Ovary (tissue), 9 donors: Measurements from ENCODE around the gene NEDD1. TPM values are rescaled to one million over a fixed set of nuclear protein-coding genes. Genes with fewer than 3 reads are reported as not detected.

Experiments
- DNase-seq, 5 donors: peaks; one replicate each; pipeline ENCODE4 v3.0.0-alpha.2; 2019 to 2020
- H3K27ac ChIP-seq, 2 donors: fragments of 200-600 bp; one replicate each; pipeline versions ENCODE4 v1.5.1 to v1.8.0; 2019 to 2022
- H3K27me3 ChIP-seq: fragments of 200-600 bp; one replicate; pipeline ENCODE4 v1.8.0; 2022
- H3K36me3 ChIP-seq: fragments of 200-600 bp; sonication (generic); one replicate; pipeline ENCODE4 v1.5.1; 2019
- H3K4me1 ChIP-seq: one replicate; pipeline ENCODE4 v1.8.1; 2013; ENCODE audit warnings: mild to moderate bottlenecking, moderate library complexity; ENCODE audit not compliant: insufficient read depth
- H3K4me3 ChIP-seq: fragments of 200-600 bp; sonication (generic); one replicate; pipeline ENCODE4 v1.5.1; 2017
- H3K9me3 ChIP-seq, 2 donors: fragments of 200-600 bp in 1 of 2; sonication (generic) in 1 of 2; one replicate each; pipeline versions ENCODE4 v1.5.1 to v1.8.1; 2013 to 2019; ENCODE audit warnings: mild to moderate bottlenecking in 1 of 2, moderate library complexity in 1 of 2
- CTCF ChIP-seq, 3 donors: fragments of 450-650 bp in 2 of 3; fragments of 200-600 bp in 1 of 3; IDR thresholded peaks; one replicate each; pipeline versions ENCODE4 v1.5.1 to v1.8.0; 2016 to 2022; ENCODE audit warnings: antibody characterized with exemption in 3 of 3, mild to moderate bottlenecking in 1 of 3
- EP300 ChIP-seq: sonication (generic); formaldehyde crosslinking; IDR thresholded peaks from one replicate; pipeline ENCODE4 v1.6.1; 2017; ENCODE audit warnings: antibody characterized with exemption
- POLR2A ChIP-seq: fragments of 450-650 bp; IDR thresholded peaks from one replicate; pipeline ENCODE4 v1.6.1; 2017; ENCODE audit warnings: antibody characterized with exemption, mild to moderate bottlenecking, moderate library complexity
- WGBS, 3 donors: extraction: QIAGEN DNeasy Blood & Tissue Kit in 1 of 3; methylation state at CpG; one replicate each; pipeline versions ENCODE4 v1.1.5 to v1.1.7; 2013 to 2017; 5-methylcytosine and 5-hydroxymethylcytosine counted together
- intact Hi-C, 4 donors: fragments of 100-400 bp; cut with DNase I; formaldehyde crosslinking; loops; one replicate each; pipeline versions ENCODE4 v1.11.0 to v1.15.1; 2022 to 2023
- polyA plus RNA-seq, 2 donors: library from polyadenylated mRNA; stranded (reverse); fragments of 200-250 nt in 1 of 2; fragments of 350-450 nt in 1 of 2; fragmentation: Illumina TruSeq in 1 of 2; extraction: RNeasy Lipid Tissue Mini Kit (QIAGEN cat#74804) in 1 of 2; gene quantifications; one replicate each; pipeline ENCODE4 v1.2.3, GENCODE V29; 2013 to 2014
- total RNA-seq, 7 donors: library from RNA; depleted of rRNA in 2 of 7; stranded (reverse); fragments of >200 nt in 2 of 7; fragmentation: NEBNext Ultra II Directional in 3 of 7; extraction: Animal tissue kit (Norgen Biotek cat#: 25700) in 3 of 7; gene quantifications; one replicate each; pipeline versions ENCODE4 v1.1.0 to v1.2.4, GENCODE V29; 2016 to 2023
- donor health status: DM: no; HTN: no; CAD: no; lungs with moderate emphysema.
- donor health status: DM: no; HTN: no; CAD: no.
- donor health status: Bipolar disorder and iron deficiency.
- donor health status: DM: yes; HTN: yes; CAD: no.
- donor health status: DM: no; HTN: no; CAD: no.
- donor health status: DM: yes; HTN: yes; CAD: no.

The NEDD1 gene
- total and polyA plus RNA-seq, 9 donors = 7.9 to 16.3 (median 14.1) TPM

- Histone ChIP-seq H3K4me3 (no peak overlapping the region), H3K27me3 (no peaks in the 10 kb centered on the region), H3K36me3 (no peaks in the 10 kb centered on the region), H3K4me1 (no peaks in the 10 kb centered on the region), H3K27ac (no peak overlapping the region), H3K9me3 (no peaks in the 10 kb centered on the region)
- WGBS, 3 donors = 57 to 61% (median 58%) methylated on average over 4 of the region's 4 CpGs
- intact Hi-C loops = no loop called here
- TF ChIP-seq CTCF (IDR thresholded peaks at IDR 0.05) (no peak), POLR2A (no peak), EP300 (no peak)
- DNase-seq = no peak
Measured at GRCh38 chr12:96864335-96864734, 42.7 kb upstream of the NEDD1 start.

GRCh38 chr12:96866801-96867590, 40.1 kb upstream of the NEDD1 start:
- TF ChIP-seq POLR2A = no peak
- no peak for TF ChIP-seq CTCF (IDR thresholded peaks at IDR 0.05)
- TF ChIP-seq EP300 = no peak
- Histone ChIP-seq H3K27ac (no peak overlapping the region), H3K4me3 (no peak overlapping the region), H3K9me3 (no peaks in the 10 kb centered on the region), H3K36me3 (no peaks in the 10 kb centered on the region), H3K4me1 (no peaks in the 10 kb centered on the region), H3K27me3 (no peaks in the 10 kb centered on the region)
- WGBS, 3 donors = 81 to 97% (median 95%) methylated on average over 4 of the region's 4 CpGs
- intact Hi-C loops = no loop called here
- no peak for DNase-seq

DNA sequence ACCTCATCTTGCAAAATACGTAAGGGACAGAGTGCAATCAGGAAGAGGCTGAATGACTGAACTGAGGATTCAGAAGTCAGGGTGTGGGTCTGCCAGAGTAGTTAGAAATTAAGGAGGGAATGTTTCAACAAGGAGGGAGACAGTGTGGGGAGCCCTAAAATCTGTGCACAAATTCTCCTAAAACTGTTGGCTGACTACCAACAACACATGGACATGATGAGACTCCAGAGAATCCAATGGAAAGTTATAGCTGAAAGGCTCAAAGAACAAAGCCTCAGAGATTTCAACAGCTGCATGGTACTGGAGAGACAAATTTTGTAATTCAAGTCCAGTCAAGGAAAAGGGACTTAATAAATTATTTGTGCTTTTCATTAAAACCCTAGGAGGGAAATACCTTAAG, 36.1 kb upstream of the NEDD1 start:
- TF ChIP-seq POLR2A (no peak), CTCF (IDR thresholded peaks at IDR 0.05) (no peak), EP300 (no peak)
- intact Hi-C loops = no loop called here
- Histone ChIP-seq H3K36me3 (no peaks in the 10 kb centered on the region), H3K4me3 (no peak overlapping the region), H3K27me3 (no peaks in the 10 kb centered on the region), H3K27ac (no peak overlapping the region), H3K9me3 (no peaks in the 10 kb centered on the region), H3K4me1 (no peaks in the 10 kb centered on the region)
- WGBS, 3 donors = 77 to 97% (median 90%) methylated on average over 1 of the region's 1 CpG
- no peak for DNase-seq

DNA sequence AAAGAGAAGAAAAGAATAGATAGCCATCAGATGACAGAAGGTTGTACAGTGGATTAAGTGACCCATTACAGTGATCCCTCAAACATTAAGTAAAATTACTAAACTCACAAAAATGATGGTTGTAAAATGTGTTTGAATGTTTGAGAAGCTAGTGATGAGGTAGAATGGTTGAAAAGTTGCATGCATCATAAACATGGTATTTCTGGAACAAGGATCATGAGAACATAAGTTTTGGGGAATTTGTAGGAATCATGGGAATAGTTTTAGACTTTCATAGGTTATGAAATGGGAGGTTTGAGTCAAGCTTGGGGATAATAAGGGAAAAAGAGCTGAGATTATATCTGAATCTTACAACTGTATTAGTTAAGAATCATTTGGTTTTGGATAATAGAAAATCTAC, 34.1 kb upstream of the NEDD1 start:
- Histone ChIP-seq H3K27ac (no peak overlapping the region), H3K9me3 (no peaks in the 10 kb centered on the region), H3K27me3 (no peaks in the 10 kb centered on the region), H3K36me3 (no peaks in the 10 kb centered on the region), H3K4me3 (no peak overlapping the region), H3K4me1 (no peaks in the 10 kb centered on the region)
- TF ChIP-seq CTCF (IDR thresholded peaks at IDR 0.05) (no peak), POLR2A (no peak), EP300 (no peak)
- intact Hi-C loops = no loop called here
- DNase-seq = no peak
